Esophagus muscularis mucosa (tissue), 4 donors: ENCODE data around the gene XPNPEP2.

ENCODE experiments used
- EP300 ChIP-seq: sonication (generic); formaldehyde crosslinking; IDR thresholded peaks from one replicate; pipeline ENCODE4 v1.6.1; 2017; ENCODE audit warnings: antibody characterized with exemption
- POLR2A ChIP-seq: fragments of 450-650 bp; IDR thresholded peaks from one replicate; pipeline ENCODE4 v1.6.1; 2017; ENCODE audit warnings: antibody characterized with exemption, moderate library complexity, mild to moderate bottlenecking, low read depth
- POLR2AphosphoS5 ChIP-seq, 2 donors: sonication (generic); formaldehyde crosslinking; IDR thresholded peaks; one replicate each; pipeline ENCODE4 v1.6.1; 2017; ENCODE audit warnings: antibody characterized with exemption in 2 of 2
- TF ChIP-seq, protein P1 (sequence below), 3 experiments: fragments of 200-600 bp in 2 of 3; fragments of 450-650 bp in 1 of 3; sonication (generic) in 2 of 3; IDR thresholded peaks; one replicate each; pipeline ENCODE4 v1.5.1; 2017 to 2019; ENCODE audit warnings: antibody characterized with exemption in 3 of 3, mild to moderate bottlenecking in 2 of 3, moderate library complexity in 1 of 3

DNA sequence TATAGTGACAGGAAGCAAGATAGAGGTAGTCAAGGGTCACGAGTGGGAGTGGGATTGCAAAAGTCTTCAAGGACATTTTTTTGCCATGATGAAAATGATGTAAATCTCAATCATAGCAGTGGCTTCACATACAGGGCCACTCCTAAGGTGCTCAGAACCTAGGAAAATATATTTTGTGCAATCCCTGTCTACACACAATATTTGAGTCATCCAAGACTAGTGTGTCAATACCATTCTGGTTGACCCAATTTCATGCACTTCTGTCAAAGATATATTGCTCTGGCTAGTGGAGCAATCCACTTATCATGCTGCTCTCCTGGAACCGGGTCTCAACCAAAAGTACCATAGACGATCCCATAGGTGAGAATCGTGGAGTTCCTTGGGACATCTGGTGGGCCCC, 24.2 kb upstream of the XPNPEP2 start:
- TF ChIP-seq, protein P1, sequence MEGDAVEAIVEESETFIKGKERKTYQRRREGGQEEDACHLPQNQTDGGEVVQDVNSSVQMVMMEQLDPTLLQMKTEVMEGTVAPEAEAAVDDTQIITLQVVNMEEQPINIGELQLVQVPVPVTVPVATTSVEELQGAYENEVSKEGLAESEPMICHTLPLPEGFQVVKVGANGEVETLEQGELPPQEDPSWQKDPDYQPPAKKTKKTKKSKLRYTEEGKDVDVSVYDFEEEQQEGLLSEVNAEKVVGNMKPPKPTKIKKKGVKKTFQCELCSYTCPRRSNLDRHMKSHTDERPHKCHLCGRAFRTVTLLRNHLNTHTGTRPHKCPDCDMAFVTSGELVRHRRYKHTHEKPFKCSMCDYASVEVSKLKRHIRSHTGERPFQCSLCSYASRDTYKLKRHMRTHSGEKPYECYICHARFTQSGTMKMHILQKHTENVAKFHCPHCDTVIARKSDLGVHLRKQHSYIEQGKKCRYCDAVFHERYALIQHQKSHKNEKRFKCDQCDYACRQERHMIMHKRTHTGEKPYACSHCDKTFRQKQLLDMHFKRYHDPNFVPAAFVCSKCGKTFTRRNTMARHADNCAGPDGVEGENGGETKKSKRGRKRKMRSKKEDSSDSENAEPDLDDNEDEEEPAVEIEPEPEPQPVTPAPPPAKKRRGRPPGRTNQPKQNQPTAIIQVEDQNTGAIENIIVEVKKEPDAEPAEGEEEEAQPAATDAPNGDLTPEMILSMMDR (IDR thresholded peaks at IDR 0.05), result no peak
- TF ChIP-seq POLR2AphosphoS5 (IDR thresholded peaks at IDR 0.05), result no peak
- no peak for TF ChIP-seq POLR2A
- no peak for TF ChIP-seq EP300
